ENCODE measurements around the gene ECE2.

ECE2 gene

DNA sequence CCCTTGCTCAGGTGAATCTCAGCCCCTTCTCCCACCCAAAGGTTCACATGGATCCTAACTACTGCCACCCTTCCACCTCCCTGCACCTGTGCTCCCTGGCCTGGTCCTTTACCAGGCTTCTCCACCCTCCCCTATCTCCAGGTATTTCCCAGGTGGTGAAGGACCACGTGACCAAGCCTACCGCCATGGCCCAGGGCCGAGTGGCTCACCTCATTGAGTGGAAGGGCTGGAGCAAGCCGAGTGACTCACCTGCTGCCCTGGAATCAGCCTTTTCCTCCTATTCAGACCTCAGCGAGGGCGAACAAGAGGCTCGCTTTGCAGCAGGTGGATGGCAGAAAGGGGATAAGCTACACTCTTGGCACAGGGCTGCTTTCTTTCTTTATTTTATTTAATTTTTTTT is 66.1 kb downstream of the ECE2 start:
- TF ChIP-seq, protein P1, sequence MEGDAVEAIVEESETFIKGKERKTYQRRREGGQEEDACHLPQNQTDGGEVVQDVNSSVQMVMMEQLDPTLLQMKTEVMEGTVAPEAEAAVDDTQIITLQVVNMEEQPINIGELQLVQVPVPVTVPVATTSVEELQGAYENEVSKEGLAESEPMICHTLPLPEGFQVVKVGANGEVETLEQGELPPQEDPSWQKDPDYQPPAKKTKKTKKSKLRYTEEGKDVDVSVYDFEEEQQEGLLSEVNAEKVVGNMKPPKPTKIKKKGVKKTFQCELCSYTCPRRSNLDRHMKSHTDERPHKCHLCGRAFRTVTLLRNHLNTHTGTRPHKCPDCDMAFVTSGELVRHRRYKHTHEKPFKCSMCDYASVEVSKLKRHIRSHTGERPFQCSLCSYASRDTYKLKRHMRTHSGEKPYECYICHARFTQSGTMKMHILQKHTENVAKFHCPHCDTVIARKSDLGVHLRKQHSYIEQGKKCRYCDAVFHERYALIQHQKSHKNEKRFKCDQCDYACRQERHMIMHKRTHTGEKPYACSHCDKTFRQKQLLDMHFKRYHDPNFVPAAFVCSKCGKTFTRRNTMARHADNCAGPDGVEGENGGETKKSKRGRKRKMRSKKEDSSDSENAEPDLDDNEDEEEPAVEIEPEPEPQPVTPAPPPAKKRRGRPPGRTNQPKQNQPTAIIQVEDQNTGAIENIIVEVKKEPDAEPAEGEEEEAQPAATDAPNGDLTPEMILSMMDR (IDR thresholded peaks at IDR 0.05; ENCODE audit: extremely low read depth, missing control alignments), result no peak

More for the DNA sequence above, 66.1 kb downstream of the ECE2 start:
- no peak for DNase-seq (ENCODE audit: low spot score)

Measured in GM20000 (cell line).